ENCODE results near the gene ZNF365.

GRCh38 chr10:62326176-62326575, 48.0 kb upstream of the ZNF365 start:
- no peak for TF ChIP-seq CTCF (IDR thresholded peaks at IDR 0.05)
- no peak for TF ChIP-seq POLR2A (IDR thresholded peaks at IDR 0.05)
